MM.1S (cell line): Measurements from ENCODE around the gene DFFA.
A peak's percentile ranks its signal among the peaks of the same experiment; 100 is the strongest.

Experiments
- DNase-seq: peaks from one replicate; pipeline ENCODE4 v3.0.0-alpha.2; 2015
- H2AFZ ChIP-seq: fragments of 300-600 bp; sonication (generic); 2 replicates; pipeline ENCODE4 v1.6.0; 2016; ENCODE audit warnings: antibody characterized with exemption, low read length
- H3F3A ChIP-seq: fragments of 300-600 bp; sonication (generic); 2 replicates; pipeline ENCODE4 v1.6.1; 2016; ENCODE audit warnings: mild to moderate bottlenecking, antibody characterized with exemption, low read length, moderate library complexity, mixed read lengths; ENCODE audit not compliant: insufficient read depth
- H3K27ac ChIP-seq: fragments of 300-600 bp; sonication (generic); 2 replicates; pipeline ENCODE4 v1.5.1; 2016; ENCODE audit warnings: mild to moderate bottlenecking, low read length
- H3K27me3 ChIP-seq: fragments of 300-600 bp; sonication (generic); replicated peaks from 2 replicates; pipeline ENCODE4 v1.6.0; 2016; ENCODE audit warnings: low read length; ENCODE audit not compliant: insufficient read depth
- H3K36me3 ChIP-seq: fragments of 300-600 bp; sonication (generic); replicated peaks from 2 replicates; pipeline ENCODE4 v1.6.1; 2016; ENCODE audit warnings: mild to moderate bottlenecking, low read length, mixed read lengths; ENCODE audit not compliant: insufficient read depth
- H3K4me1 ChIP-seq: fragments of 300-600 bp; sonication (generic); 2 replicates; pipeline ENCODE4 v1.6.1; 2016; ENCODE audit warnings: low read length, mixed read lengths
- H3K4me2 ChIP-seq: fragments of 300-600 bp; sonication (generic); 2 replicates; pipeline ENCODE4 v1.6.0; 2016; ENCODE audit warnings: low read depth, low read length
- H3K4me3 ChIP-seq: fragments of 300-600 bp; sonication (generic); 2 replicates; pipeline ENCODE4 v1.5.1; 2016; ENCODE audit warnings: low read length, mixed read lengths
- H3K79me2 ChIP-seq: fragments of 300-600 bp; sonication (generic); 2 replicates; pipeline ENCODE4 v1.6.1; 2016; ENCODE audit warnings: mixed run types, low read length, mixed read lengths
- H3K9ac ChIP-seq: fragments of 300-600 bp; sonication (generic); 2 replicates; pipeline ENCODE4 v1.6.1; 2016; ENCODE audit warnings: low read length, mixed read lengths
- H3K9me2 ChIP-seq: fragments of 300-600 bp; sonication (generic); replicated peaks from 2 replicates; pipeline ENCODE4 v1.6.1; 2016; ENCODE audit warnings: mild to moderate bottlenecking, low read length, mixed read lengths; ENCODE audit not compliant: insufficient read depth
- H3K9me3 ChIP-seq: fragments of 300-600 bp; sonication (generic); replicated peaks from 2 replicates; pipeline ENCODE4 v1.6.1; 2016; ENCODE audit warnings: mild to moderate bottlenecking, low read length, mixed read lengths; ENCODE audit not compliant: insufficient read depth
- H4K20me1 ChIP-seq: fragments of 300-600 bp; sonication (generic); 2 replicates; pipeline ENCODE4 v1.6.1; 2016; ENCODE audit warnings: mild to moderate bottlenecking, low read length, moderate library complexity, mixed read lengths; ENCODE audit not compliant: insufficient read depth
- EZH2 ChIP-seq: fragments of 300-600 bp; sonication (generic); optimal IDR thresholded peaks from 2 replicates; pipeline ENCODE3; 2017; ENCODE audit warnings: low read depth, mild to moderate bottlenecking, antibody characterized with exemption, low read length, mixed read lengths
- EZH2phosphoT487 ChIP-seq: fragments of 300-600 bp; sonication (generic); IDR thresholded peaks from 2 replicates; pipeline ENCODE4 v1.6.1; 2018; ENCODE audit warnings: antibody characterized with exemption, low read length
- TF ChIP-seq, protein P1 (sequence below): fragments of 300-600 bp; sonication (generic); IDR thresholded peaks from 2 replicates; pipeline ENCODE4 v1.5.1; 2016; ENCODE audit warnings: antibody characterized with exemption, low read length, mixed read lengths

Gene DFFA

DNA sequence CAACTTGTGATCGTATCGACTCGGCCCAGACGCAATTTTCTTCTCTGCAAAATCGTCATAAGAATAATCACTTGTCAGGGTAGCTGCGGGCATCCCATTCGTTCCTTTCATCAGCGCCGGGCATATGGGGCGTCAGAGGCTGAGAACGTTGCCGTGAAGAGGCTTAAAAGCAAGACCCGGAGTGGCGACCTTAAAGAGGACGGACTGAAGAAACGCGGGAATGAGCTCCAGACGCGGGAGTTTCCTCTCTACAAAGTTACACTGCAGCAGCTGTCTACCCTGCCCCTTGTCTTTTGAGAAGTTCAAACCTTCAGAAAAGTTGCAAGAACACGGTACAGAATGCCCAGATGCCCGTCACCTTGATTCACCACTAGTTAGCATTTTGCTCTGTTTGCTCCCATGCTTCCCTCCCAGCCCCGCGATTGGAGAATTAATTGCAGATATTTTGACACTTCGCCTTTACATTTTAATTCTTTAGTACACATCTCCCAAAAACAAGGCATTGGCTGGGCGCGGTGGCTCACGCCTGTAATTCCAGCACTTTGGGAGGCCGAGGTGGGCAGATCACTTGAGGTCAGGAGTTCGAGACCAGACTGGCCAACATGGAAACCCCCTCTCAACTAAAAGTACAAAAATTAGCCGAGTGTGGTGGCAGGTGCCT, 41.1 kb downstream of the DFFA start:
- Histone ChIP-seq H3K9me2 (no peaks in the 10 kb centered on the region), H2AFZ (peak overlapping the region; percentile 93), H3K4me2 (peak overlapping the region; percentile 96), H3K79me2 (peaks cover 7% of the 10 kb centered on the region; the same call in 1 of the 2 replicates), H3K4me1 (peaks cover 7% of the 10 kb centered on the region; the same call in 1 of the 2 replicates), H3K4me3 (peak overlapping the region; percentile 97), H3K9ac (peak overlapping the region; percentile 87), H3K27me3 (no peaks in the 10 kb centered on the region), H4K20me1 (no peaks in the 10 kb centered on the region), H3F3A (no peaks in the 10 kb centered on the region), H3K36me3 (no peaks in the 10 kb centered on the region), H3K27ac (peak overlapping the region; percentile 55; the same call in 1 of the 2 replicates), H3K9me3 (no peaks in the 10 kb centered on the region)
- TF ChIP-seq EZH2 (no peak), EZH2phosphoT487 (no peak)
- TF ChIP-seq, protein P1, sequence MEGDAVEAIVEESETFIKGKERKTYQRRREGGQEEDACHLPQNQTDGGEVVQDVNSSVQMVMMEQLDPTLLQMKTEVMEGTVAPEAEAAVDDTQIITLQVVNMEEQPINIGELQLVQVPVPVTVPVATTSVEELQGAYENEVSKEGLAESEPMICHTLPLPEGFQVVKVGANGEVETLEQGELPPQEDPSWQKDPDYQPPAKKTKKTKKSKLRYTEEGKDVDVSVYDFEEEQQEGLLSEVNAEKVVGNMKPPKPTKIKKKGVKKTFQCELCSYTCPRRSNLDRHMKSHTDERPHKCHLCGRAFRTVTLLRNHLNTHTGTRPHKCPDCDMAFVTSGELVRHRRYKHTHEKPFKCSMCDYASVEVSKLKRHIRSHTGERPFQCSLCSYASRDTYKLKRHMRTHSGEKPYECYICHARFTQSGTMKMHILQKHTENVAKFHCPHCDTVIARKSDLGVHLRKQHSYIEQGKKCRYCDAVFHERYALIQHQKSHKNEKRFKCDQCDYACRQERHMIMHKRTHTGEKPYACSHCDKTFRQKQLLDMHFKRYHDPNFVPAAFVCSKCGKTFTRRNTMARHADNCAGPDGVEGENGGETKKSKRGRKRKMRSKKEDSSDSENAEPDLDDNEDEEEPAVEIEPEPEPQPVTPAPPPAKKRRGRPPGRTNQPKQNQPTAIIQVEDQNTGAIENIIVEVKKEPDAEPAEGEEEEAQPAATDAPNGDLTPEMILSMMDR: no peak
- DNase-seq: peak; percentile 44

DNA sequence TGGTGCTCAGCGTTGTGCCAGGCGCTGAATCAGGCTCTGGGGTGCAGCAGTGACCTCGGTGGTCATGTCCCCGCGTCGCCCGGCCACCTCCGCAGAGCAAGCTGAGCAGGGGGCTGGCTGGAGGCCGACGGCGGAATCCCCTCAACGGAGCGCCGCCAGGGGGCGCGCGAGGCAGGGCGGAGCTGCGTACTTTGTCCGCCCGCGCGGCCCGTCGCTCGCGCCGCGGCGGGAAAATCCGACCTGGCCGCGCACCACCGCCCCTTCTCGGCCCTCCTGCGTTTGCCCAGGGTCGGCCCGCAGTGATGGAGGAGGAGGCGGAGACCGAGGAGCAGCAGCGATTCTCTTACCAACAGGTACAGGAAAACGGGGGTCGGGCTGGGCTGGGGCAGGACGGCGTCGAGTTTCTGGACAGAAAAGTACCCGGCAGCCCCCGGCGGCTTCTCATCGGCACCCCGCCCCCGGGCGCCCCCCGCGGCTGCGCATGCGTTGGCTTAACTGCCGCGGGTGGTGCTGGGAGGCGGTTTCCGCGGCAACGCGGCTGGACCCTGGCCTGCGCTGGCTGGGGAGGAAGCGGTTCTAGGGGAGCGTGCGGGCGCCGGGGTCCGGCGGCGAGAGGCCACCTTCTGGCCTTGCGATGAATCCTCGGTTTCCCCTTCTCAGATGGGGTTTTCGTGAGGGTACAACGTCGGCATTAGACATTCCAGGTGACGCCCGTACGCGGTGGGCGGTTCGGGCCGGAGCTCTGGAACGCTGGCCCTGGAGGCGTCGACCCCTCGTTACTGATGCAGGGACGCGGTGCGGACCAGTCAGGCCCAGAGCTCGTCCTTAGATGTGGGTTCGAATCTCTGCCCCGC, 41.9 kb downstream of the DFFA start, which contains the start of gene CENPS:
CENPS (plus strand) TSS at position 218 of the 854 bp plus-strand sequence; CDS start at position 303, 85 bp downstream.
- peak within 1 kb of the TSS; percentile 96 for H3K4me2 ChIP-seq
- no peaks in the 10 kb centered on the region for H3F3A ChIP-seq
- H3K9ac ChIP-seq: peak within 1 kb of the TSS; percentile 87
- H4K20me1 ChIP-seq: no peaks in the 10 kb centered on the region
- no peaks in the 10 kb centered on the region for H3K36me3 ChIP-seq
- no peaks in the 10 kb centered on the region for H3K27me3 ChIP-seq
- peak within 1 kb of the TSS; percentile 97 for H3K4me3 ChIP-seq
- peak within 1 kb of the TSS; percentile 55; the same call in 1 of the 2 replicates for H3K27ac ChIP-seq
- no peaks in the 10 kb centered on the region for H3K9me2 ChIP-seq
- H3K79me2 ChIP-seq: peaks cover 7% of the 10 kb centered on the region; the same call in 1 of the 2 replicates
- DNase-seq: peak; percentile 87
- H2AFZ ChIP-seq: peak within 1 kb of the TSS; percentile 93
- peaks cover 7% of the 10 kb centered on the region; the same call in 1 of the 2 replicates for H3K4me1 ChIP-seq
- no peaks in the 10 kb centered on the region for H3K9me3 ChIP-seq
- TF ChIP-seq, protein P1: peak; percentile 87
- TF ChIP-seq EZH2phosphoT487: no peak
- no peak for TF ChIP-seq EZH2

DNA sequence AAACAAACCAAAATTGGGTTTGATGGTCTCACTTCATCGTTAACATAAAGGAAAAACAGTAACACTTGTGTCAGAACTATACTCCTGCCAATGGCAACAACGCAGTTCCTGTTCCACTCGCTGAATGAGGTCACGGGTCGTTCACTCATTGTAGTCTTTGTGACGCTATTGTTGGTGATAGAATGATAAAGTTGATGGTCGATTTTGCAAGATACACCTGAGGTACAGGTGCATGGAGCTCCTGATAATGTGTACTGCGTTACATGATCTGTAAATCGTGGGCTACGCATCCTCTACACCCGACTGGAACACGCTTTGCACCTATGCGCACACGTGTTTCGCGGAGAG, 42.5 kb downstream of the DFFA start:
- H3K9me3 ChIP-seq: no peaks in the 10 kb centered on the region
- TF ChIP-seq, protein P1: no peak
- TF ChIP-seq EZH2phosphoT487: no peak
- TF ChIP-seq EZH2: no peak
- peaks cover 7% of the 10 kb centered on the region; the same call in 1 of the 2 replicates for H3K4me1 ChIP-seq
- no peak overlapping the region for H3K27ac ChIP-seq
- H3K4me3 ChIP-seq: peak overlapping the region; percentile 97
- no peaks in the 10 kb centered on the region for H3K9me2 ChIP-seq
- H2AFZ ChIP-seq: peak overlapping the region; percentile 83
- peak overlapping the region; percentile 87; the same call in 1 of the 2 replicates for H3K9ac ChIP-seq
- no peaks in the 10 kb centered on the region for H3K27me3 ChIP-seq
- H3F3A ChIP-seq: no peaks in the 10 kb centered on the region
- no peaks in the 10 kb centered on the region for H3K36me3 ChIP-seq
- no peaks in the 10 kb centered on the region for H4K20me1 ChIP-seq
- no peak for DNase-seq
- peak overlapping the region; percentile 96 for H3K4me2 ChIP-seq
- H3K79me2 ChIP-seq: peaks cover 7% of the 10 kb centered on the region; the same call in 1 of the 2 replicates
